Measurements from ENCODE around the gene APBA2.

DNA sequence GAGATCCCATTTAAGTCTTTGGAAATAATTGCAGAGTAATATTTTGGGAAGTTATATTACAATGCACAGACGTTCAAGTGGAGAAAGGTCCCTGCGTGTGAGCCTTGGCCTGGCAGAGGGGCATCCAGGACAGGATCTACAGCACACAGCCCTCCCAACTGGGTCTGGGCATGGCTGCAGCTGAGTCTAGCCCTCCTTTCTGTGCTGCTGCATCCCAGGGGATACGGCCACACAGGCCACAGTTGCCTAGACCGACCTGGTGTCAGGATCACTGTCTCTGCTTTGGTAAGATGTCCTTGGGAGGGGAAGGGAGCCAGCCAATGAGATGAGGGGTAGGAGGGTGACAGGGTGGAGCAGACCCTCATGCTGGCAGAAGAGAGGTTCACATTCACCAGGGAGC, 46.1 kb downstream of the APBA2 start:
- TF ChIP-seq, protein P1, sequence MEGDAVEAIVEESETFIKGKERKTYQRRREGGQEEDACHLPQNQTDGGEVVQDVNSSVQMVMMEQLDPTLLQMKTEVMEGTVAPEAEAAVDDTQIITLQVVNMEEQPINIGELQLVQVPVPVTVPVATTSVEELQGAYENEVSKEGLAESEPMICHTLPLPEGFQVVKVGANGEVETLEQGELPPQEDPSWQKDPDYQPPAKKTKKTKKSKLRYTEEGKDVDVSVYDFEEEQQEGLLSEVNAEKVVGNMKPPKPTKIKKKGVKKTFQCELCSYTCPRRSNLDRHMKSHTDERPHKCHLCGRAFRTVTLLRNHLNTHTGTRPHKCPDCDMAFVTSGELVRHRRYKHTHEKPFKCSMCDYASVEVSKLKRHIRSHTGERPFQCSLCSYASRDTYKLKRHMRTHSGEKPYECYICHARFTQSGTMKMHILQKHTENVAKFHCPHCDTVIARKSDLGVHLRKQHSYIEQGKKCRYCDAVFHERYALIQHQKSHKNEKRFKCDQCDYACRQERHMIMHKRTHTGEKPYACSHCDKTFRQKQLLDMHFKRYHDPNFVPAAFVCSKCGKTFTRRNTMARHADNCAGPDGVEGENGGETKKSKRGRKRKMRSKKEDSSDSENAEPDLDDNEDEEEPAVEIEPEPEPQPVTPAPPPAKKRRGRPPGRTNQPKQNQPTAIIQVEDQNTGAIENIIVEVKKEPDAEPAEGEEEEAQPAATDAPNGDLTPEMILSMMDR (conservative IDR thresholded peaks at IDR 0.05; ENCODE audit: low read length), result no peak
- no peak for TF ChIP-seq EZH2phosphoT487 (IDR thresholded peaks at IDR 0.05; ENCODE audit: borderline replicate concordance)
